Spleen (tissue), 7 donors: ENCODE data around the gene CCDC78.

Experiments used
- POLR2A ChIP-seq, 3 donors: fragments of 450-650 bp; IDR thresholded peaks; one replicate each; pipeline ENCODE4 v1.5.1; 2017; ENCODE audit warnings: antibody characterized with exemption in 3 of 3, mild to moderate bottlenecking in 1 of 3
- POLR2AphosphoS5 ChIP-seq, 3 donors: sonication (generic); formaldehyde crosslinking; IDR thresholded peaks; one replicate each; pipeline ENCODE4 v1.5.1; 2017; ENCODE audit warnings: antibody characterized with exemption in 3 of 3
- TF ChIP-seq, protein P1 (sequence below), 11 experiments: fragments of 200-600 bp in 7 of 11; fragments of 450-650 bp in 4 of 11; sonication (generic) in 4 of 11; IDR thresholded peaks in 8 of 11; conservative IDR thresholded peaks in 3 of 11; 1 replicate in 7 of 11; 2 replicates in 4 of 11; pipeline versions ENCODE4 v1.4.0 to v1.8.0; 2016 to 2021; ENCODE audit warnings: antibody characterized with exemption in 11 of 11, inconsistent platforms in 4 of 11, mild to moderate bottlenecking in 1 of 11
- donor health status: DM: no; HTN: no; CAD: no; lungs with moderate emphysema.
- donor health status: DM: no; HTN: no; CAD: no.
- donor health status: DM: no; HTN: no; CAD: no.

DNA sequence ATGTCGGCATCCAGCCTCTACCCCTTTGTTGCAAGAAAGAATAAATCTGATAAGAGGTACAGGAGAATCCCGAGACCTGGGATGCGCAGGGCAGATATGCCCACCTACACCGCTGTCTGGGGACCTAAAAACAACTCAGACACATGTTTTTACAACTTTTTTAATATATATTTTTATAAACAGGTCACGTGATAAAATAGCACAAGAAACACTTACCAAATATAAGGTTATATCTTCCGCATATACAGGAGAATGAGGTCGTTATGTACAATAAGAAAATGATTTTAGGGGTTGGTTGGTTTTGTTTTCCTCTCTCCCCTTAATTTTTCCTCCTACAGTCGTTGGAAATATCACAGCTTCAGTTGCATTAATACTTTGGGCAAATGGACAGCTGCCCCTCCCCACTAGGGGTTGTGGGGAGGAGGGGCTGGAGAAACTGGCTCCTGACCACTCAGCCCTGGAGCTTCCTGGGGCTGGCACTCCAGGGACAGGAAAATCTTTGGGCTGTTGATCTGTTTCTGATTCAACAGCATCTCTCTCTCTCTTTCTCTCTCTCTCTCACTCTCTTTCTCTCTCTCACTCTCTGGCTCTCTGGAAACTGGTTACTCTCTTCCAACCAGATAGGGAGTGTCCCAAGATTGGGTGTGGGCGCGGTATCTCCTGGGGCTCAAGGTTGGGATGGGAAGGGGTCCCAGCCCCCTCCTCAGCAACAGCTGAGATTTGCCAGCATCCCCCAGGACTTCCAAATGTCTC, 33.7 kb downstream of the CCDC78 start:
- TF ChIP-seq POLR2A (IDR thresholded peaks at IDR 0.05) (no peak), POLR2AphosphoS5 (IDR thresholded peaks at IDR 0.05) (no peak)
- TF ChIP-seq, protein P1, sequence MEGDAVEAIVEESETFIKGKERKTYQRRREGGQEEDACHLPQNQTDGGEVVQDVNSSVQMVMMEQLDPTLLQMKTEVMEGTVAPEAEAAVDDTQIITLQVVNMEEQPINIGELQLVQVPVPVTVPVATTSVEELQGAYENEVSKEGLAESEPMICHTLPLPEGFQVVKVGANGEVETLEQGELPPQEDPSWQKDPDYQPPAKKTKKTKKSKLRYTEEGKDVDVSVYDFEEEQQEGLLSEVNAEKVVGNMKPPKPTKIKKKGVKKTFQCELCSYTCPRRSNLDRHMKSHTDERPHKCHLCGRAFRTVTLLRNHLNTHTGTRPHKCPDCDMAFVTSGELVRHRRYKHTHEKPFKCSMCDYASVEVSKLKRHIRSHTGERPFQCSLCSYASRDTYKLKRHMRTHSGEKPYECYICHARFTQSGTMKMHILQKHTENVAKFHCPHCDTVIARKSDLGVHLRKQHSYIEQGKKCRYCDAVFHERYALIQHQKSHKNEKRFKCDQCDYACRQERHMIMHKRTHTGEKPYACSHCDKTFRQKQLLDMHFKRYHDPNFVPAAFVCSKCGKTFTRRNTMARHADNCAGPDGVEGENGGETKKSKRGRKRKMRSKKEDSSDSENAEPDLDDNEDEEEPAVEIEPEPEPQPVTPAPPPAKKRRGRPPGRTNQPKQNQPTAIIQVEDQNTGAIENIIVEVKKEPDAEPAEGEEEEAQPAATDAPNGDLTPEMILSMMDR (IDR thresholded peaks at IDR 0.05 in 8 of 11, conservative IDR thresholded peaks at IDR 0.05 in 3 of 11), result no peak
